Measurements from ENCODE around the gene TEN1. TPM values are rescaled to one million over a fixed set of nuclear protein-coding genes. Genes with fewer than 3 reads are reported as not detected.

Gene TEN1
- total and polyA plus RNA-seq, 2 donors (not counting 1 experiment from before 2014, with no cell fraction given): 9.4 to 10.3 TPM

- no peaks in the 10 kb centered on the region for H4K20me1 ChIP-seq (ENCODE audit: control insufficient read depth, extremely low read depth, insufficient read depth, low read length)
- TF ChIP-seq EZH2 (IDR thresholded peaks at IDR 0.05; ENCODE audit: low read length, missing control alignments): no peak
- TF ChIP-seq, protein P1, sequence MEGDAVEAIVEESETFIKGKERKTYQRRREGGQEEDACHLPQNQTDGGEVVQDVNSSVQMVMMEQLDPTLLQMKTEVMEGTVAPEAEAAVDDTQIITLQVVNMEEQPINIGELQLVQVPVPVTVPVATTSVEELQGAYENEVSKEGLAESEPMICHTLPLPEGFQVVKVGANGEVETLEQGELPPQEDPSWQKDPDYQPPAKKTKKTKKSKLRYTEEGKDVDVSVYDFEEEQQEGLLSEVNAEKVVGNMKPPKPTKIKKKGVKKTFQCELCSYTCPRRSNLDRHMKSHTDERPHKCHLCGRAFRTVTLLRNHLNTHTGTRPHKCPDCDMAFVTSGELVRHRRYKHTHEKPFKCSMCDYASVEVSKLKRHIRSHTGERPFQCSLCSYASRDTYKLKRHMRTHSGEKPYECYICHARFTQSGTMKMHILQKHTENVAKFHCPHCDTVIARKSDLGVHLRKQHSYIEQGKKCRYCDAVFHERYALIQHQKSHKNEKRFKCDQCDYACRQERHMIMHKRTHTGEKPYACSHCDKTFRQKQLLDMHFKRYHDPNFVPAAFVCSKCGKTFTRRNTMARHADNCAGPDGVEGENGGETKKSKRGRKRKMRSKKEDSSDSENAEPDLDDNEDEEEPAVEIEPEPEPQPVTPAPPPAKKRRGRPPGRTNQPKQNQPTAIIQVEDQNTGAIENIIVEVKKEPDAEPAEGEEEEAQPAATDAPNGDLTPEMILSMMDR (conservative IDR thresholded peaks at IDR 0.05 in 1 of 2, IDR thresholded peaks at IDR 0.05 in 1 of 2; ENCODE audit: low read depth in 1 of 2, low read length in 2 of 2): no peak
- no peaks in the 10 kb centered on the region for H3K79me2 ChIP-seq (ENCODE audit: control insufficient read depth, insufficient read depth, low read length)
- H3K4me3 ChIP-seq (replicated peaks in 1 of 4; ENCODE audit: control extremely low read depth in 1 of 4, insufficient read depth in 1 of 4, low read depth in 3 of 4, low read length in 4 of 4): no peak overlapping the region
- H3K27me3 ChIP-seq (ENCODE audit: control insufficient read depth, insufficient read depth, low read length): no peaks in the 10 kb centered on the region
- H3K4me1 ChIP-seq (ENCODE audit: control insufficient read depth, extremely low read depth, insufficient read depth, low read length): no peaks in the 10 kb centered on the region
- H3K36me3 ChIP-seq (ENCODE audit: control insufficient read depth, insufficient read depth, low read length): no peaks in the 10 kb centered on the region
- DNase-seq (ENCODE audit: low read depth in 2 of 2): no peak
- H2AFZ ChIP-seq (ENCODE audit: low read length): no peak overlapping the region
- no peak overlapping the region for H3K9ac ChIP-seq (ENCODE audit: insufficient read depth, low read length)
- no peak overlapping the region for H3K4me2 ChIP-seq (ENCODE audit: extremely low read depth, insufficient read depth, low read length)
- H3K27ac ChIP-seq (ENCODE audit: insufficient read depth, low read length): no peak overlapping the region
- no peaks in the 10 kb centered on the region for H3K9me3 ChIP-seq (ENCODE audit: control insufficient read depth, insufficient read depth, low read depth, low read length)
Measured at GRCh38 chr17:75994802-75995370, 15.8 kb downstream of the TEN1 start.

DNA sequence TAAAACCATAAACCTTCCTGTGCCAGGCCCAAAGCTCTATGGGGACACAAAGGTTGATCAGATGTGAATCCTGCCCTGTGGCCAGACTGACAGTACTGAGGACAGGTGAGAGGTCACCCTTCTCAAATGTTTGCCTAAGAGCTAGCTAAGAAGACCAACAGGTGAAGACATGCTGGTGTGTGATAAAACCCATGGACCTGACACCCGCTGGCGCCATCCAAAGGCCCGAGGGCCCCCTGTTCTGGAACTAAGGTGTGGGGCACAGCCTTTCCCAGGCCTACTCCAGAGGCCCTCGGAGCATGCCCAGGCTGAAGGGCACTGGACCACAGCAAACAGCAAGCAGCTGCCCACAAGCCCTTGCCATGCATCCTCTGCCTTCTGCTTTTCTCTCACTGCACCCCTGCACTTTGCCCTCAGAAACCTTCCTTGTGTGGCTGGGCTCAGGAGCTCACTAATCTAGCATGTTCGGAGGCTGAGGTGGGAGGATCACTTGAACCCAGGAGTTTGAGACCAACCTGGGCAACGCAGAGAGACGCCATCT lies 16.4 kb downstream of the TEN1 start:
- Histone ChIP-seq H3K9me3 (ENCODE audit: control insufficient read depth, insufficient read depth, low read depth, low read length) (no peaks in the 10 kb centered on the region), H3K9ac (ENCODE audit: insufficient read depth, low read length) (no peak overlapping the region), H3K4me1 (ENCODE audit: control insufficient read depth, extremely low read depth, insufficient read depth, low read length) (no peaks in the 10 kb centered on the region), H4K20me1 (ENCODE audit: control insufficient read depth, extremely low read depth, insufficient read depth, low read length) (no peaks in the 10 kb centered on the region), H3K27me3 (ENCODE audit: control insufficient read depth, insufficient read depth, low read length) (no peaks in the 10 kb centered on the region), H2AFZ (ENCODE audit: low read length) (no peak overlapping the region), H3K79me2 (ENCODE audit: control insufficient read depth, insufficient read depth, low read length) (no peaks in the 10 kb centered on the region), H3K27ac (ENCODE audit: insufficient read depth, low read length) (no peak overlapping the region), H3K4me2 (ENCODE audit: extremely low read depth, insufficient read depth, low read length) (no peak overlapping the region), H3K36me3 (ENCODE audit: control insufficient read depth, insufficient read depth, low read length) (no peaks in the 10 kb centered on the region), H3K4me3 (replicated peaks in 1 of 4; ENCODE audit: control extremely low read depth in 1 of 4, insufficient read depth in 1 of 4, low read depth in 3 of 4, low read length in 4 of 4) (no peak overlapping the region)
- DNase-seq (ENCODE audit: low read depth in 2 of 2): no peak
- TF ChIP-seq, protein P1 (conservative IDR thresholded peaks at IDR 0.05 in 1 of 2, IDR thresholded peaks at IDR 0.05 in 1 of 2; ENCODE audit: low read depth in 1 of 2, low read length in 2 of 2): no peak
- TF ChIP-seq EZH2 (IDR thresholded peaks at IDR 0.05; ENCODE audit: low read length, missing control alignments): no peak

GRCh38 chr17:75996665-75997590 lies 17.9 kb downstream of the TEN1 start:
- Histone ChIP-seq H2AFZ (ENCODE audit: low read length) (peak overlapping the region; percentile 51), H3K27ac (ENCODE audit: insufficient read depth, low read length) (no peak overlapping the region), H3K79me2 (ENCODE audit: control insufficient read depth, insufficient read depth, low read length) (no peaks in the 10 kb centered on the region), H4K20me1 (ENCODE audit: control insufficient read depth, extremely low read depth, insufficient read depth, low read length) (no peaks in the 10 kb centered on the region), H3K4me2 (ENCODE audit: extremely low read depth, insufficient read depth, low read length) (peak overlapping the region; percentile 64), H3K9ac (ENCODE audit: insufficient read depth, low read length) (no peak overlapping the region), H3K36me3 (ENCODE audit: control insufficient read depth, insufficient read depth, low read length) (no peaks in the 10 kb centered on the region), H3K27me3 (ENCODE audit: control insufficient read depth, insufficient read depth, low read length) (no peaks in the 10 kb centered on the region), H3K4me3 (replicated peaks in 1 of 4; ENCODE audit: control extremely low read depth in 1 of 4, insufficient read depth in 1 of 4, low read depth in 3 of 4, low read length in 4 of 4) (no peak overlapping the region), H3K9me3 (ENCODE audit: control insufficient read depth, insufficient read depth, low read depth, low read length) (no peaks in the 10 kb centered on the region), H3K4me1 (ENCODE audit: control insufficient read depth, extremely low read depth, insufficient read depth, low read length) (no peaks in the 10 kb centered on the region)
- peak; percentile 23 to 74 for DNase-seq (ENCODE audit: low read depth in 2 of 2)
- TF ChIP-seq EZH2 (IDR thresholded peaks at IDR 0.05; ENCODE audit: low read length, missing control alignments): no peak
- TF ChIP-seq, protein P1 (conservative IDR thresholded peaks at IDR 0.05 in 1 of 2, IDR thresholded peaks at IDR 0.05 in 1 of 2; ENCODE audit: low read depth in 1 of 2, low read length in 2 of 2): no peak
